Smooth muscle cell (in vitro differentiated cells): ENCODE results near the gene MME. TPM values are rescaled to one million over a fixed set of nuclear protein-coding genes. Genes with fewer than 3 reads are reported as not detected.
"Not testable (repeated sequence)": the region's sequence is repeated elsewhere in the genome, so short reads cannot be mapped to it uniquely, and the experiment has no call there.

Experiments used
- DNase-seq: peaks from one replicate; lab custom pipeline; 2025; ENCODE audit not compliant: unreplicated experiment; lab: John Stamatoyannopoulos, UW
- H2AFZ ChIP-seq: fragments of 200-600 bp; sonication (generic); 2 replicates; pipeline ENCODE4 v1.6.0; 2016; ENCODE audit warnings: antibody characterized with exemption, low read depth, mild to moderate bottlenecking
- H3F3A ChIP-seq: fragments of 200-600 bp; sonication (generic); 2 replicates; pipeline ENCODE4 v1.6.0; 2017; ENCODE audit warnings: antibody characterized with exemption, low read depth
- H3K27ac ChIP-seq: fragments of 200-600 bp; sonication (generic); 2 replicates; pipeline ENCODE4 v1.5.1; 2016; ENCODE audit warnings: low read depth, mild to moderate bottlenecking
- H3K27me3 ChIP-seq: fragments of 200-600 bp; sonication (generic); 2 replicates; pipeline ENCODE4 v1.6.1; 2016; ENCODE audit warnings: low read depth, mild to moderate bottlenecking
- H3K36me3 ChIP-seq: fragments of 200-600 bp; sonication (generic); 2 replicates; pipeline ENCODE4 v1.5.1; 2016; ENCODE audit warnings: low read depth
- H3K4me1 ChIP-seq: fragments of 200-600 bp; sonication (generic); 2 replicates; pipeline ENCODE4 v1.5.1; 2016; ENCODE audit warnings: low read depth
- H3K4me2 ChIP-seq: fragments of 200-600 bp; sonication (generic); 2 replicates; pipeline ENCODE4 v1.6.0; 2016; ENCODE audit warnings: mild to moderate bottlenecking
- H3K4me3 ChIP-seq: fragments of 200-600 bp; sonication (generic); 2 replicates; pipeline ENCODE4 v1.5.1; 2016; ENCODE audit warnings: mild to moderate bottlenecking
- H3K79me2 ChIP-seq: fragments of 200-600 bp; sonication (generic); 2 replicates; pipeline ENCODE4 v1.6.0; 2016; ENCODE audit warnings: low read depth, mild to moderate bottlenecking
- H3K9ac ChIP-seq: fragments of 200-600 bp; sonication (generic); 2 replicates; pipeline ENCODE4 v1.6.0; 2016; ENCODE audit warnings: low read depth
- H3K9me3 ChIP-seq: fragments of 200-600 bp; sonication (generic); replicated peaks from 2 replicates; pipeline ENCODE4 v1.5.1; 2016; ENCODE audit warnings: low read depth
- H4K20me1 ChIP-seq: fragments of 200-600 bp; sonication (generic); 2 replicates; pipeline ENCODE4 v1.6.0; 2016; ENCODE audit warnings: low read depth
- WGBS: methylation state at CpG from one replicate; pipeline ENCODE4 v1.1.7; 2016; ENCODE audit warnings: low lambda C conversion rate; 5-methylcytosine and 5-hydroxymethylcytosine counted together
- polyA plus RNA-seq: library from polyadenylated mRNA; unstranded; fragments of >200 nt; fragmentation: Nextera tagmentation; extraction: Ambion mirVana; gene quantifications from 2 replicates; pipeline ENCODE4 v1.2.1, GENCODE V29; 2016
- total RNA-seq: library from RNA; depleted of rRNA; stranded (reverse); fragments of >200 nt; gene quantifications from 2 replicates; pipeline ENCODE4 v1.2.3, GENCODE V29; 2014
- TF ChIP-seq, protein P1 (sequence below): fragments of 200-600 bp; sonication (generic); IDR thresholded peaks from 2 replicates; pipeline ENCODE4 v1.5.1; 2017; ENCODE audit warnings: borderline replicate concordance, mild to moderate bottlenecking, antibody characterized with exemption; ENCODE audit not compliant: insufficient read depth, poor library complexity, severe bottlenecking

Gene MME
- total and polyA plus RNA-seq, 2 experiments from 2014 or later, result 79.2 to 136 TPM

DNA sequence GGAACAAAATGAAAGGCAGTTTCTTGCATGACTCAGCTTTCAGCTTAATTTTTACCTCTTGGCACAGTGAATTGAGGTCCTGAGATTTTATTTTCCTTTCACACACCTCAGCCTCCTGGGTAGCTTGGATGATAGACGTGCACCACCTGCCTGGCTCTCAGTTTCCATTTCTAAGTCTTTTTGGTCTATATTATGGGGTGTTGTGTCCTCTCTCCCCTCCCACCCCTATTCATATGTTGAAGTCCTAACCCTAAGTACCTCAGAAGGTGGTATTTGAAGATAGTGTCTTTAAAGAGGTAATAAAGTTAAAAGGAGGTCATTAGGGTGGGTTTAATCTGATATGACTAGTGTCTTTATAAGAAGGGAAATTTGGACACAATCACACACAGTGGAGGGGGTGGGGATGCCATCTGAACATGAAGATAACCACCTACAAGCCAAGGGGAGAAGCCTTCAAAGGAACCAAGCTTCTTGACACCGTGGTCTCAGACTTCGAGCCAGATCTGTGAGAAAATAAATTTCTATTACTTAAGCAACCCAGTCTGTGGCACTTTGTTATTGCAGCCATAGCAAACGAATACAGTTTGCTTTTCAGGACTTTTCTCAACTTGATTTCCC, 128.2 kb downstream of the MME start:
- Histone ChIP-seq H3K9ac (no peak overlapping the region), H3K79me2 (no peaks in the 10 kb centered on the region), H3K27ac (no peak overlapping the region), H3K27me3 (peaks cover 20% of the 10 kb centered on the region), H3K4me1 (no peaks in the 10 kb centered on the region), H4K20me1 (no peaks in the 10 kb centered on the region), H3K4me3 (no peak overlapping the region), H3K36me3 (no peaks in the 10 kb centered on the region), H3K4me2 (no peak overlapping the region), H3F3A (no peaks in the 10 kb centered on the region), H3K9me3 (no peaks in the 10 kb centered on the region), H2AFZ (no peak overlapping the region)
- TF ChIP-seq, protein P1, sequence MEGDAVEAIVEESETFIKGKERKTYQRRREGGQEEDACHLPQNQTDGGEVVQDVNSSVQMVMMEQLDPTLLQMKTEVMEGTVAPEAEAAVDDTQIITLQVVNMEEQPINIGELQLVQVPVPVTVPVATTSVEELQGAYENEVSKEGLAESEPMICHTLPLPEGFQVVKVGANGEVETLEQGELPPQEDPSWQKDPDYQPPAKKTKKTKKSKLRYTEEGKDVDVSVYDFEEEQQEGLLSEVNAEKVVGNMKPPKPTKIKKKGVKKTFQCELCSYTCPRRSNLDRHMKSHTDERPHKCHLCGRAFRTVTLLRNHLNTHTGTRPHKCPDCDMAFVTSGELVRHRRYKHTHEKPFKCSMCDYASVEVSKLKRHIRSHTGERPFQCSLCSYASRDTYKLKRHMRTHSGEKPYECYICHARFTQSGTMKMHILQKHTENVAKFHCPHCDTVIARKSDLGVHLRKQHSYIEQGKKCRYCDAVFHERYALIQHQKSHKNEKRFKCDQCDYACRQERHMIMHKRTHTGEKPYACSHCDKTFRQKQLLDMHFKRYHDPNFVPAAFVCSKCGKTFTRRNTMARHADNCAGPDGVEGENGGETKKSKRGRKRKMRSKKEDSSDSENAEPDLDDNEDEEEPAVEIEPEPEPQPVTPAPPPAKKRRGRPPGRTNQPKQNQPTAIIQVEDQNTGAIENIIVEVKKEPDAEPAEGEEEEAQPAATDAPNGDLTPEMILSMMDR, result no peak
- 89% methylated on average over 4 of the region's 4 CpGs for WGBS
- no peak for DNase-seq

DNA sequence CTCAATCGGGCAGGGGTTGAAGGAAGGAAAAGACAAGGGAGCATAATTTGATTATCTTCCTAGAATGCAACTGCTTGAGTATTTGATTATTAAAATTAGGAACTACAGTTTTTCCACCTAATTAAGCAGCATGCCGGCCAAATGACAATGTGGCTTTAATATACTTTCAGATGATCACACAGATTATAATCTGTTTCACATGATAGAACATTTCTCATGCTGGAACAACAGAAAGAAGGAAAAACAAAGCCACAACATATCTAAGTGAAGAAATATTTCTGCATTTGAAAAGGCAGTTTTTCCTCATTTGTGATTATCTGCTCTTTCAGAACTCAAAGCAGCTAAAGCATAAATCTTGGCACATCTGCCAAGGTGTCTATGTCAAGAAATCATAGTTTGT, 130.6 kb downstream of the MME start:
- Histone ChIP-seq H3K27me3 (peaks cover 14% of the 10 kb centered on the region), H3K4me1 (no peaks in the 10 kb centered on the region), H2AFZ (no peak overlapping the region), H3K79me2 (no peaks in the 10 kb centered on the region), H3K9me3 (no peaks in the 10 kb centered on the region), H4K20me1 (no peaks in the 10 kb centered on the region), H3K4me3 (no peak overlapping the region), H3K36me3 (no peaks in the 10 kb centered on the region), H3K27ac (no peak overlapping the region), H3F3A (no peaks in the 10 kb centered on the region), H3K4me2 (no peak overlapping the region), H3K9ac (no peak overlapping the region)
- TF ChIP-seq, protein P1, result no peak
- 100% methylated on average over 2 of the region's 2 CpGs for WGBS
- DNase-seq, result no peak

DNA sequence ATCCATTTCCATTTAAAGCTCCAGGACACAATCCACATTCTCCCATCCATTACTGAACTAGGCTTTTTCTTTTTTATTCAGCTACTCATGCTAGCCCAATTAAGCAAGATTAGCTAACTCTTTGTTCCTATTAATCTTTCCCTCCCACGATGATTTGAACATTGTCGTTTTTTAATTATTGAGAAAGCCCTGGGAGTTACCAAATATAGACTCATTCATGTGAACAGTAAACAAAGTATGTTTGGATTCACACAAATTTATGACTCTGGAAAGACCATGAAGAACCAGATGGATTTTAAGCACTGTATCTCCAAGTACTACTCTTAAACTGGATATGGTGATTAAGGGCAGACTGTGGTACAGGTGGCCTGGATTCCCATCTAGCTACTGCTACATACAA, 131.1 kb downstream of the MME start:
- H3K36me3 ChIP-seq, result no peaks in the 10 kb centered on the region
- no peaks in the 10 kb centered on the region for H3K4me1 ChIP-seq
- H3K27me3 ChIP-seq, result peaks cover 14% of the 10 kb centered on the region
- H4K20me1 ChIP-seq, result no peaks in the 10 kb centered on the region
- WGBS, result 86% methylated on average over 2 of the region's 2 CpGs
- TF ChIP-seq, protein P1, result no peak
- H3F3A ChIP-seq, result no peaks in the 10 kb centered on the region
- no peak overlapping the region for H2AFZ ChIP-seq
- no peaks in the 10 kb centered on the region for H3K9me3 ChIP-seq
- H3K27ac ChIP-seq, result no peak overlapping the region
- no peak overlapping the region for H3K4me2 ChIP-seq
- no peak overlapping the region for H3K4me3 ChIP-seq
- DNase-seq, result no peak
- no peaks in the 10 kb centered on the region for H3K79me2 ChIP-seq
- H3K9ac ChIP-seq, result no peak overlapping the region

GRCh38 chr3:155211940-155212339, 131.8 kb downstream of the MME start:
- H3K27me3 ChIP-seq, result peaks cover 7% of the 10 kb centered on the region
- H3K4me3 ChIP-seq, result no peak overlapping the region
- H3K9me3 ChIP-seq, result no peaks in the 10 kb centered on the region
- H3K4me2 ChIP-seq, result no peak overlapping the region
- TF ChIP-seq, protein P1, result no peak
- H3K4me1 ChIP-seq, result no peaks in the 10 kb centered on the region
- no peak overlapping the region for H3K27ac ChIP-seq
- DNase-seq, result no peak
- H2AFZ ChIP-seq, result no peak overlapping the region
- H3K36me3 ChIP-seq, result no peaks in the 10 kb centered on the region
- no peak overlapping the region for H3K9ac ChIP-seq
- no peaks in the 10 kb centered on the region for H3K79me2 ChIP-seq
- H3F3A ChIP-seq, result no peaks in the 10 kb centered on the region
- no peaks in the 10 kb centered on the region for H4K20me1 ChIP-seq

- H3K27me3 ChIP-seq, DNase-seq: not testable (repeated sequence)
- 91% methylated on average over 3 of the region's 3 CpGs for WGBS
Measured at GRCh38 chr3:155216007-155216406, 135.9 kb downstream of the MME start.

More at GRCh38 chr3:155216007-155216406, 135.9 kb downstream of the MME start:
- H3K9ac ChIP-seq, H3K4me1 ChIP-seq, H3K9me3 ChIP-seq, H2AFZ ChIP-seq, H3K4me3 ChIP-seq, H3K4me2 ChIP-seq, H3K36me3 ChIP-seq, H3K27ac ChIP-seq, H3F3A ChIP-seq, H3K79me2 ChIP-seq, H4K20me1 ChIP-seq: not testable (repeated sequence)
